Esophagus squamous epithelium (tissue), 5 donors: ENCODE results near the gene TNFRSF12A. TPM values are rescaled to one million over a fixed set of nuclear protein-coding genes. Genes with fewer than 3 reads are reported as not detected.

Source experiments
- DNase-seq: peaks from one replicate; lab custom pipeline; 2025; lab: John Stamatoyannopoulos, UW
- H3K27ac ChIP-seq, 4 donors: fragments of 200-600 bp; sonication (generic); one replicate each; pipeline ENCODE4 v1.5.1; 2016 to 2019; ENCODE audit warnings: mild to moderate bottlenecking in 1 of 4
- H3K27me3 ChIP-seq, 4 donors: fragments of 200-600 bp; sonication (generic); 1 replicate in 3 of 4; 2 replicates in 1 of 4; pipeline versions ENCODE4 v1.5.1 to v1.6.0; 2017 to 2021; ENCODE audit warnings: antibody characterized with exemption in 1 of 4
- H3K36me3 ChIP-seq, 3 donors: fragments of 200-600 bp; sonication (generic); one replicate each; pipeline ENCODE4 v1.5.1; 2016 to 2019
- H3K4me1 ChIP-seq, 3 donors: fragments of 200-600 bp; sonication (generic); one replicate each; pipeline ENCODE4 v1.5.1; 2017 to 2019
- H3K4me3 ChIP-seq, 4 donors: fragments of 200-600 bp; sonication (generic); 1 replicate in 3 of 4; 2 replicates in 1 of 4; pipeline ENCODE4 v1.5.1; 2016 to 2019; ENCODE audit warnings: mild to moderate bottlenecking in 2 of 4, moderate library complexity in 1 of 4
- H3K9me3 ChIP-seq, 3 donors: fragments of 200-600 bp; sonication (generic); one replicate each; pipeline ENCODE4 v1.5.1; 2016 to 2019
- POLR2A ChIP-seq, 4 donors: fragments of 450-650 bp; IDR thresholded peaks; one replicate each; pipeline ENCODE4 v1.6.1; 2017; ENCODE audit warnings: antibody characterized with exemption in 4 of 4, mild to moderate bottlenecking in 4 of 4, moderate library complexity in 3 of 4
- WGBS, 2 donors: methylation state at CpG; one replicate each; pipeline ENCODE4 v1.1.5; 2018; 5-methylcytosine and 5-hydroxymethylcytosine counted together
- intact Hi-C: fragments of 100-400 bp; cut with DNase I; formaldehyde crosslinking; loops from one replicate; pipeline ENCODE4 v1.15.0; 2022
- total RNA-seq, 4 donors: library from RNA; depleted of rRNA; stranded (reverse); fragments of >200 nt; gene quantifications; one replicate each; pipeline ENCODE4 v1.1.0, GENCODE V29; 2016
- TF ChIP-seq, protein P1 (sequence below), 6 experiments: fragments of 450-650 bp in 4 of 6; fragments of 200-600 bp in 2 of 6; sonication (generic) in 2 of 6; IDR thresholded peaks; one replicate each; pipeline ENCODE4 v1.5.1; 2016 to 2019; ENCODE audit warnings: antibody characterized with exemption in 6 of 6, mild to moderate bottlenecking in 4 of 6, moderate library complexity in 4 of 6
- donor health status: DM: yes; HTN: yes; CAD: no.

The TNFRSF12A gene
- total RNA-seq, 4 donors from 2014 or later: 15.3 to 46.0 (median 28.6) TPM

- H3K4me3 ChIP-seq: no peak overlapping the region
- no peaks in the 10 kb centered on the region for H3K36me3 ChIP-seq
- TF ChIP-seq, protein P1, sequence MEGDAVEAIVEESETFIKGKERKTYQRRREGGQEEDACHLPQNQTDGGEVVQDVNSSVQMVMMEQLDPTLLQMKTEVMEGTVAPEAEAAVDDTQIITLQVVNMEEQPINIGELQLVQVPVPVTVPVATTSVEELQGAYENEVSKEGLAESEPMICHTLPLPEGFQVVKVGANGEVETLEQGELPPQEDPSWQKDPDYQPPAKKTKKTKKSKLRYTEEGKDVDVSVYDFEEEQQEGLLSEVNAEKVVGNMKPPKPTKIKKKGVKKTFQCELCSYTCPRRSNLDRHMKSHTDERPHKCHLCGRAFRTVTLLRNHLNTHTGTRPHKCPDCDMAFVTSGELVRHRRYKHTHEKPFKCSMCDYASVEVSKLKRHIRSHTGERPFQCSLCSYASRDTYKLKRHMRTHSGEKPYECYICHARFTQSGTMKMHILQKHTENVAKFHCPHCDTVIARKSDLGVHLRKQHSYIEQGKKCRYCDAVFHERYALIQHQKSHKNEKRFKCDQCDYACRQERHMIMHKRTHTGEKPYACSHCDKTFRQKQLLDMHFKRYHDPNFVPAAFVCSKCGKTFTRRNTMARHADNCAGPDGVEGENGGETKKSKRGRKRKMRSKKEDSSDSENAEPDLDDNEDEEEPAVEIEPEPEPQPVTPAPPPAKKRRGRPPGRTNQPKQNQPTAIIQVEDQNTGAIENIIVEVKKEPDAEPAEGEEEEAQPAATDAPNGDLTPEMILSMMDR (IDR thresholded peaks at IDR 0.05): no peak
- TF ChIP-seq POLR2A (IDR thresholded peaks at IDR 0.05): no peak
- no peaks in the 10 kb centered on the region for H3K9me3 ChIP-seq
- peaks cover 26 to 39% (median 27%) of the 10 kb centered on the region in 3 donors for H3K4me1 ChIP-seq
- WGBS, 2 donors: 57 to 77% methylated on average over 11 to 12 of the region's 14 CpGs
- H3K27me3 ChIP-seq: peaks cover 0 to 9% (median 0%) of the 10 kb centered on the region in 4 donors
- intact Hi-C loops: no loop called here
- DNase-seq: no peak
- H3K27ac ChIP-seq: no peak overlapping the region
Observed at GRCh38 chr16:3060339-3061127, 40.4 kb downstream of the TNFRSF12A start.

DNA sequence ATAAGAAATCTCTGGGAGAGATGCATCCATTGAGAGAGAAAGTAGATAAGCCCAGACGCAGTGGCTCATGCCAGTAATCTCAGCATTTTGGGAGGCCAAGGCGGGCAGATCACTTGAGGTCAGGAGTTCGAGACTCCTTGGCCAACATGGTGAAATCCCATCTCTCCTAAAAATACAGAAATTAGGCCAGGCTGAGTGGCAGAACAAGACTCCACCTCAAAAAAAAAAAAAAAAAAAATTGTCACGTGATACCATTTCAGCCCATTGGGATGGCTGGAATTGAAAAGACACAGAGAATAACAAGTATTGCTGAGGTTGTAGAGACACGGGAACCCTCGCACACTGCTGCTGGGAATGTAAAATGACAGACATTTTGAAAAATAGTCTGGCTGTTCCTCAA lies 42.4 kb downstream of the TNFRSF12A start:
- no peak overlapping the region for H3K4me3 ChIP-seq
- H3K27ac ChIP-seq: no peak overlapping the region
- peaks cover 26 to 45% (median 33%) of the 10 kb centered on the region in 3 donors for H3K4me1 ChIP-seq
- intact Hi-C loops: no loop called here
- DNase-seq: no peak
- no peaks in the 10 kb centered on the region for H3K36me3 ChIP-seq
- H3K27me3 ChIP-seq: peaks cover 0 to 9% (median 0%) of the 10 kb centered on the region in 4 donors
- WGBS, 2 donors: 77 to 88% methylated on average over 6 of the region's 6 CpGs
- TF ChIP-seq, protein P1 (IDR thresholded peaks at IDR 0.05): no peak
- TF ChIP-seq POLR2A (IDR thresholded peaks at IDR 0.05): no peak
- no peaks in the 10 kb centered on the region for H3K9me3 ChIP-seq

GRCh38 chr16:3063625-3064386 lies 43.6 kb downstream of the TNFRSF12A start:
- H3K27me3 ChIP-seq: no peaks in the 10 kb centered on the region
- no peaks in the 10 kb centered on the region for H3K9me3 ChIP-seq
- DNase-seq: no peak
- peaks cover 16 to 43% (median 31%) of the 10 kb centered on the region in 3 donors for H3K4me1 ChIP-seq
- H3K4me3 ChIP-seq: no peak overlapping the region
- no peak overlapping the region for H3K27ac ChIP-seq
- TF ChIP-seq, protein P1 (IDR thresholded peaks at IDR 0.05): no peak
- TF ChIP-seq POLR2A (IDR thresholded peaks at IDR 0.05): no peak
- WGBS, 2 donors: 80 to 89% methylated on average over 7 to 8 of the region's 8 CpGs
- no peaks in the 10 kb centered on the region for H3K36me3 ChIP-seq
- intact Hi-C loops: no loop called here

DNA sequence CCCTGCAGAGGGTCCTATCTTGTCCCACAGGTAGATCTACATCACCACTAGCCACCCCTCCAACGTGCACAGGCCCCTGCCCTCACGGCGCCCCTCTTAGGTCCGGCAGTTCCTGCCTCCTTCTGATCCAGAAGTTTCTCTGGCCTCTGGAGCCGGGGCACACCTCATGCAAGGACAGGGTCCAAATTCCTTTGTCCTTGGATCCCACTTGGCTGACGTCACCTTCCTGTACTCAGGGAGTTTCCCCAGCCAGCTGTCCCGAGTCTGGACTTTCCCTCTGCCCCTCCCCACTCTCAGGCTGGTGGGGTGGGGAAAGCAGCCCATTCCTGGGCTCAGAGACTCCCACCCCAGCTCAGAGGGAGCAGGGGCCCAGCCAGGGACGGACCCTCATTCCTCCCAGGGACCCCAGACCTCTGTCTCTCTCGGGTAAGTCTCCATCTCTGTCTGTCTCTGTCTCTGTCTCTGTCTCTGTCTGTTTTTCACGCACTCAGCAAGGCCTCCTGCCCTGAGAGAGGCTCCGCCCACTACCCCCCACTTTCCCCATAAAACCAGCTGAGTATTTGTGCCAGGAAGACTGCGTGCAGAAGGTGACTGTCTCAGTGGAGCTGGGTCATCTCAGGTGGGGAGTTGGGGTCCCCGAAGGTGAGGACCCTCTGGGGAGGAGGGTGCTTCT lies 45.0 kb downstream of the TNFRSF12A start, which contains the start of gene IL32:
Gene IL32 (plus strand): TSS at position 572 of the 673 bp plus-strand sequence. CDS start 172 bp downstream, outside the sequence.
- Histone ChIP-seq H3K4me3 (peak within 1 kb of the TSS; percentile 7 to 58 (median 36)), H3K27me3 (no peaks in the 10 kb centered on the region), H3K9me3 (no peaks in the 10 kb centered on the region), H3K4me1 (peaks cover 10 to 30% (median 24%) of the 10 kb centered on the region in 3 donors), H3K27ac (peak within 1 kb of the TSS; percentile 43 to 75 (median 49)), H3K36me3 (no peaks in the 10 kb centered on the region)
- intact Hi-C loops: no loop called here
- 41 to 44% methylated on average over 6 to 11 of the region's 13 CpGs for WGBS, 2 donors
- peak in 1 of 4 donors; percentile 31 for TF ChIP-seq POLR2A (IDR thresholded peaks at IDR 0.05)
- TF ChIP-seq, protein P1 (IDR thresholded peaks at IDR 0.05): no peak
- DNase-seq: no peak
